Posterior vena cava (tissue), 2 donors: ENCODE measurements around the gene CAMK1D. TPM values are rescaled to one million over a fixed set of nuclear protein-coding genes. Genes with fewer than 3 reads are reported as not detected.

Source experiments
- DNase-seq: peaks from one replicate; pipeline ENCODE4 v3.0.0-alpha.2; 2020; ENCODE audit warnings: low spot score
- intact Hi-C, 2 donors: fragments of 100-400 bp; cut with DNase I; formaldehyde crosslinking; loops; one replicate each; pipeline versions ENCODE4 v1.14.1 to v1.14.2; 2022 to 2023
- total RNA-seq, 2 donors: library from RNA; stranded (reverse); fragmentation: NEBNext Ultra II Directional; extraction: Animal tissue kit (Norgen Biotek cat#: 25700); gene quantifications; one replicate each; pipeline ENCODE4 v1.2.1, GENCODE V29; 2021
- donor health status: DM: yes; HTN: yes; CAD: no.
- donor health status: DM: yes; HTN: yes; CAD: no.

CAMK1D gene
- total RNA-seq, 2 donors from 2014 or later = 12.2 to 17.8 TPM

GRCh38 chr10:12622016-12622415 lies 272.7 kb downstream of the CAMK1D start:
- intact Hi-C loops = no loop called here
- no peak for DNase-seq

DNA sequence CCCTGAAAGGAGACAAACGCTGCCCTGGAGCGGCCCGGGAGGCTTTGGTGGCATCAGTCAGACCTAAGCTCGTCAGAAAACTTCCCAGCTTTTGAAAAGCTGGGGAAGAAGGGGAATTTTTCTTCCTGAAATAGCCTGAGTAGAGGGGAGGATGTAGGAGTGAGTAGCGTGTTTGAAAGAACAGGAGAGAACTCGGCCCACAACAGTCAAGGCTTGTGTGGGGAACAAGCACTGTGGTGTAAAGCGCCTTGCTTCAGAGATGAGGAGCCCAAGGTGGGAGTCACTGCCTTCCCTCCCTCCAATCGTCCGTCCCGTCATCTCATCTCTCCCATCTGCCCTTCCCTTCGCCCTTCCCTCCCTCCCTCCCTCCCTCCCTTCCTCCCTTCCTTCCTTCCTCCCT lies 273.3 kb downstream of the CAMK1D start:
- DNase-seq = no peak
- intact Hi-C loops = no loop called here

GRCh38 chr10:12625393-12626023 lies 276.2 kb downstream of the CAMK1D start:
- intact Hi-C loops = no loop called here
- no peak for DNase-seq

DNA sequence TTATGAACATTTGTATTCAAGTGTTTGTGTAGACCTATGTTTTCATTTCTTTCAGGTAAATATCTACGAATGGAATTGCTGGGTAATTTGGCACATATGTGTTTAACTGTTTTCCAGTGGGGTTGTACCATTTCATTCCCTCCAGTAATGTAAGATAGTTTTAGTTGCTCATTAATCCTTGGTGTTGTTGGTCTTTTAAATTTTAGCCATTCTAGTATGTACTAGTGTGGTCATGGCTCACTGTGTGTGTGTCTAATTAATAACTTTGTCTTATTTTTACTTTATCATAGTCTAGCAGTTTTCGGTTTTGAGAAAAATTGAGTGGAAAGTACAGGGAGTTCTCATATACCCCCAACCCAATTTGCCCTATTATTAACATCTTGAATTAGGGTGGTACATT lies 278.8 kb downstream of the CAMK1D start:
- DNase-seq = no peak
- intact Hi-C loops = no loop called here

DNA sequence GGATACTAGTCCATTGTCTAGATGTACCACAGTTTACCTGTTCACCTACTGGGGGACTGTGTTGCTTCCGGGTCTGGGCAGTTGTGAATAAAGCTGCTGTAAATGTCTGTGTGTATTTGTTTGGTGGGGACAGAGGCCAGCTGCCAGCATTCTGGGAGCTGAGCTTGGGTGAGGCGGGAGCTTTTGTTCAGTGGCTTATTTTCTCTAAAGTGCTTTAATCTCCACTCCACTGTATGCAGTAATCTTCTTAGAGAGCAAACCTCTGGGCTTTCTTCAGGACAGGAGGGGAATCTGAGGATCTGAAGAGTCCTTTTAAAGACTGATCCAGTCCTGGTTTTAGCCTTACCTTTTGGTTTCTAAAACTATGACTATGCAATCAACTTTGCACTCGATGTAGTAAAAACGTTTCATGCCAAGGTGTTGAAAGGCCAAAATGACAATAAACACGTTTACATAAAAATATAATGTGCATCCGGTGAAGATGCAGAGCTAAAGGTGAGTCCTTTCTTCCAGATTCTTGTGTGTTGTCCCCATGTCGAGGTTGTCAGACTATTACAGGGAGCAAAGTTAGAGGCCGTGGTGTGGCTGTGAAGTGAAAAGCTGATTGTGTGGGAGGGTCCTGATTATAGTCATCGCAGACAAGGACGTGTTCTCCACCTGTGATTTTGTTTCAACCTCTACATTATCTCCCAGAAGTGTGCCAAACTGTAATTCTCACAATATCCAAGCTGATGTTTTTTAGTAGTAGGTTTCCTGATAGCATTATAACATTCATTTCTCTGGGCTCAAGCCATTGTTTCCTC lies 279.8 kb downstream of the CAMK1D start:
- no peak for DNase-seq
- intact Hi-C loops = no loop called here

GRCh38 chr10:12629767-12630165 lies 280.4 kb downstream of the CAMK1D start:
- intact Hi-C loops = no loop called here

GRCh38 chr10:12631216-12631615 lies 281.9 kb downstream of the CAMK1D start:
- intact Hi-C loops = no loop called here

More at GRCh38 chr10:12629767-12630165, 280.4 kb downstream of the CAMK1D start:
- no peak for DNase-seq

GRCh38 chr10:12631787-12632562 lies 282.6 kb downstream of the CAMK1D start:
- DNase-seq = no peak

More at GRCh38 chr10:12631216-12631615, 281.9 kb downstream of the CAMK1D start:
- DNase-seq = no peak

DNA sequence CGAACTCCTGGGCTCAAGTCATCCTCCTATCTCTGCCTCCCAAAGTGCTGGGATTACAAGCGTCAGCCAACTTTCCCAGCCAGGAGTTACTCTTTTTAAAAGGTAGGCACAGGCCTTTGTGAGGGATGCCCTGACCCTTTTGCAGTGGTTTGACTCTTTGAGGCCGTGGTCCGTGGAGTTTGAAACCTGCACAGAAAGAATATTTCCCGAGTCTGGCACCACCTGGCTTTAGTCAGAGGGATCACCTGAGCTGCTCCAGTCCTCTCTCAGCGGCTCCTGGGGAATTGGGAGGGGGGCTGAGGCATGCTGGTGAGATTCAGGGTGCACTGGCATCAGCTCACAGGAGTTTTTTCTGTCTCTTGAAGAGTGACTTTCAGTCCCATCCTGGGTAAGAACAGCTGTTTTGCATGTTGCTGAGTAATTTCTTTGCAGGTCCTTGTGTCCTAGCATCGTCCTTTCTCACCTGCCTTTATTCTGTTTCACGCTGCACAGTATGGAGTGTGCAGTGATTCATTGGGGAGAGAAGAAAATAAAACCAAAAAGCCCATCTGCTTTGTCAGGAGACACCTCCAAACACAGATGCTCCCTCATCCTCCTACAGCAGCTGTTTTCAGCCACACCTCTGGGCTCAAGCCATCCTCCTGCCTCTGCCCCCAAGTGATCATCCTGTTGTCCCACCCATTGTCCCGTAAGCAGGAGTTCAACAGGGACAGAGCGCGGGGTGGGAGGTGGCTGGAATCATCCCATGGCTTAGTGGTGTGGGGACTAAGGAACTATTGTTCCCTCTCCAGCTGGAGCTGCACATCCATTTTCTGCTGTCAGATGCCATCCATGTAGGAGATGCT lies 284.7 kb downstream of the CAMK1D start:
- intact Hi-C loops = no loop called here
- DNase-seq = no peak

More at GRCh38 chr10:12631787-12632562, 282.6 kb downstream of the CAMK1D start:
- intact Hi-C loops = no loop called here

DNA sequence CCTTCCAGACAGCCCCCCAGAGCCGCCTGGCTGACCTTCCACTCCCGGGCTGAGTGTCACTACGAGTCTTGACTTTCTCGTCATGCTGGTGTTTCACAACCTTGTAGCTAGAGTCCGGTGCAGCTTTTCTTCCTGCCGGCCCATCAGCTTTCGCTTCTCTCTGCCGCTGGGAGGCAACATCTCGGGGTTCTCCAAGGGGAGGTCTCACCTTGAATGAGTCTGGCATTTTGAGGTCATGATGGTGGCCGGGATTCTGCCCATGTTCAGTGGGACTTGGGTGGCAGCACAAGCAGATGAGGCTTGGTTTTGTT lies 285.2 kb downstream of the CAMK1D start:
- intact Hi-C loops = no loop called here
- DNase-seq = no peak

DNA sequence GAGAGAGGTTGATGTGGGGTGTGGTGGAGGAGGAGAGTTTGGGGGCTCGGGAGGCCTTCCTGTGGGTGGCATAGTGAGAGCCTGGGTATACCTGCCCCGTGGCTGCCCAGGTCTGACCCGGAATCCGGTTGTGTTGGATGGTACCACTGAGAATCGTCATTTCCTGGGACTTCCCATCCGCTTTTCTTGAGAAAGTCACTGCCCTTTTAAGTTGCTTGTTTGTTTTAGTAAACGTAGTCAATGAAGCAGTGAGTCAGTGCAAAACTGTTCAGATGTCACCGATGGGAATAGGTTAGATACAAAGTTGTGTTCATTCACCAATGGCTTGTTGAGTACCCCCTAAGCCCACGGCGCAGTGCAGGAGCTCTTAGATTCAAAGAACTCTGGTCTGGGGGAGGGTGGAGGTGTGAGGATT lies 285.8 kb downstream of the CAMK1D start:
- no peak for DNase-seq
- intact Hi-C loops = no loop called here

DNA sequence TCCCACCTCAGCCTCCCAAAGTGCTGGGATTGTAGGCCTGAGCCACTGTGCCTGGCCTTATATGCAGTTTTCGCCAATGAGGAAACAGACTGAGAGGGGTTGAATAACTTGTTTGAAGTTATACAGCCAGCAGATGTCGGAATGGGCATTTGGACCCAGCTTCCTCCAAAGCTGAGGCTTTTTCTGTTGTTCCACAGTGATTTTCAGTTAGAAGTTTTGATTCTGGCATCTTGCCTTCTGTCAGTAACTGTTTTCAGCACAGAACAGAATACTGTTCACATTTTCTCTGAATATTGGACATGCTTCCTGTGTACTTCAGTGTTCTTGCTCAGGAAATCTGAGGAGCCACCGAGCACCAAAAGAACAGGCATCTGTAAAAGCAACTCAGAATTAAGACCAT lies 287.2 kb downstream of the CAMK1D start:
- no peak for DNase-seq
- intact Hi-C loops = no loop called here

DNA sequence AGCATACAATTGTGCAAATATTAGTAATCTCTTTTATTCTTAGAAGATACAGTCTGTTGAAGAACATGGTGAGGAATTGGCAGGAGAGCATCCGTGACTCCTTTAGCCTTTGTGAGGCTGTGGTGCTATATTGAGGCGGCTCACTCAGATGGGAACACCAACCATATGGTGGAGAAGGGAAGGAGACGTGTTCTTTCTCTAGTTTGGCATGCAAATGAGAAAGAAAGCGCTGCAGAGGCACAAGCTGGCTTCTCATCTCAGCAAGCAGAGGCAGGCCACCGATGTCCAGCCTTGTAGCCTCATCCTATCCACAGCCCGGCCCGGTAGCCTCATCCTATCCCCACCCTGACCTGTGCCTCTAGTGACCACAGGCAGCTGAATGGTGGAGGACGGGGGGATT lies 288.3 kb downstream of the CAMK1D start:
- no peak for DNase-seq
- intact Hi-C loops = no loop called here

DNA sequence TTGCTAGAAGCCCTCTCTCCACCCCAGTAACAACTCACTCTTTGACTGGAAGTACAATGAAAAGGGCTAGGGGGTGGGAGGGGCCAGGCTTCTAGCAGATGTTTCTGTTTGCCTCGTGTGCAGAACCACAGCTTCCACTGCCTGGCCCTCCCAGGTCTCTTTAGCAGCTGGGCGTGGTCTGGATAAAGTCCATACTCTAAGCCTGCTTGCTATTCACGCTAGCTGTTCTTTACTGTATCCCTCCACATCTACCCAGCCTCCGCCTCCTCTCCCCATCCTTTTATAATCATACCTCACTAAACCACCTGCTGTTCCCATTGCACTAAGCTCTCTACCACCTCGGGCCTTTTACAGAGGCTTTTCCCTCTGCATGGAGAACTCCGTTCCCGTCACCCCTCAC lies 288.8 kb downstream of the CAMK1D start:
- no peak for DNase-seq
- intact Hi-C loops = no loop called here

- intact Hi-C loops = no loop called here
- no peak for DNase-seq
These were observed 289.4 kb downstream of the CAMK1D start for GRCh38 chr10:12638781-12639180.

DNA sequence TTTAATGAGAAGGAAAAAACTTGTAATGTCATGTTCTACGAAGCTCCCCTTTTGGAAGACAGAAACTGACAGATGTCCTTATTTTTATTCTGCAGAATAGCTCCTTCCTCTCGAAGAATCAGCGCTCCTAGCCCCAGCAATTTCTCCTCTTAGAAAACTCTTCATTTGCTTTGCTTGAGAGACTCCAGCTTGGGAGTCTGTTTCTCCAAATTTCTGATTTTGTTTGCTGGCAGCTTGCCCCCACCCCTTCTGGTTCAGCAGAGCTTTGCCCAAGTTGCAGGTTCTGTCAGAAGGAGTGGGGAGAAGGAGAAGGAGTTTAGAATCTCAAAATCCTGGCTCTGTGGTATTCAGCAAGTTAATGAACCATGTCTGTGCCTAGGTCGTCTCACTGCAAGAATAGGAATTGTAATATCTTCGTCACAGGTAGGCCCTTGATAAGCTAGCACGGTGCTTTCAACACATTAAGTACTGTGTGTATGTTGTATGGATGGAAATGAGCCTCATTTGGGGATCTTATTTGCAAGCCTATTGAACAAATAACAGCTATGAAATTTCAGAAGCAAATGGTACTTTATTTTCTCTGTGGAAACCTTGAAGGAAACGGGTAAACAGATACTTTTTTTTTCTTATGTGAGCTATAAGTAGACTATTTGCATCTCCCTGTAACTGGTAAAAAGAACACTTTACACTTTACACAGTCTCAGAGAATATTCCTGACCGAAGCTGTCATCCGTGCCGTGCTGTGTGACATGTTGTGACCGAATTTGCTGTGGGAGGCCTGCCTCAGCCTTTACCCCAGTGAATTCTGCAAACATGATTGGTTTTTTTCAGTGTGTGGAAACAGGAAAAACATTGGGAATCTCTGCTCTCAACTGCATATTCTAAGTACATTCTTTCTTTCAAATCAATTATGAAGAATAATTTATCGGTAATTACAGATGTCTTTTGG lies 290.9 kb downstream of the CAMK1D start:
- intact Hi-C loops = no loop called here
- DNase-seq = no peak

DNA sequence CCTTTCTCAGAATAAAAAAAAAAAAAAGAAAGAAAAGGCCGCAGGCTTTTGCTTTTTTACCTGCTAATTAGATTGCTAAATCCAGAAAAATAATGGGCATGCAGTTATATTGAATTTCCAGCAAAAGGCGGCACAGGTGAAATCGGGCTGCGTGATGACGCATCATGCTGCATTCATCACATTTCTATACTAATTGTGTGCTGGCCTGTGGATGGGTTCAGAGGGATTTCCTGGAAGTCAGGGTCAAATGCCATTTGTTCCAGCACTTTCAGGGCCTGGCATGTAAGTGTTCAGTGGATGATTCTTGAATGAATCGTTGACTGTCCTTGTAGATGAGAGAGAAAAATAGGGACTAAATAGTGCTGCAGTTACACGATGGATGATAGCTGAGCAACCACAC lies 292.7 kb downstream of the CAMK1D start:
- no peak for DNase-seq
- intact Hi-C loops = no loop called here

- intact Hi-C loops = no loop called here
- DNase-seq = no peak
These were observed 293.9 kb downstream of the CAMK1D start for GRCh38 chr10:12643279-12643678.
